HFFc6 (cell line): ENCODE data around the gene RBM10. TPM values are rescaled to one million over a fixed set of nuclear protein-coding genes. Genes with fewer than 3 reads are reported as not detected.

Experiments used
- DNase-seq: peaks from one replicate; pipeline ENCODE4 v3.0.0-alpha.2; 2018
- H3K27ac Mint-ChIP-seq: 2 replicates; pipeline ENCODE4 v1.8.0; 2020; ENCODE audit warnings: mild to moderate bottlenecking, mixed read lengths
- H3K27me3 Mint-ChIP-seq: 2 replicates; pipeline ENCODE4 v1.8.0; 2021; ENCODE audit warnings: mild to moderate bottlenecking, moderate library complexity, mixed read lengths; ENCODE audit not compliant: insufficient read depth
- H3K36me3 Mint-ChIP-seq: 2 replicates; pipeline ENCODE4 v1.8.0; 2021; ENCODE audit warnings: low read depth, mixed read lengths
- H3K4me1 Mint-ChIP-seq: 2 replicates; pipeline ENCODE4 v1.8.0; 2020; ENCODE audit warnings: low read depth, mixed read lengths
- H3K4me3 Mint-ChIP-seq: 2 replicates; pipeline ENCODE4 v1.8.0; 2020; ENCODE audit warnings: mild to moderate bottlenecking, moderate library complexity, mixed read lengths
- H3K9me3 Mint-ChIP-seq: 2 replicates; pipeline ENCODE4 v1.8.0; 2020; ENCODE audit warnings: mild to moderate bottlenecking, mixed read lengths
- total RNA-seq, 6 experiments: library from RNA; stranded (reverse); fragmentation: NEBNext Ultra II Directional; extraction: Animal tissue kit (Norgen Biotek cat#: 25700); gene quantifications; 2 replicates in 1 of 6; 3 replicates in 5 of 6; pipeline ENCODE4 v1.2.3, GENCODE V29; 2021
- TF ChIP-seq, protein P1 (sequence below): fragments of 200-600 bp; sonication (generic); IDR thresholded peaks from 2 replicates; pipeline ENCODE4 v1.5.0; 2021; ENCODE audit warnings: antibody characterized with exemption, mild to moderate bottlenecking

Gene RBM10
- total RNA-seq, 6 experiments from 2014 or later: 38.8 to 44.3 (median 41.7) TPM

DNA sequence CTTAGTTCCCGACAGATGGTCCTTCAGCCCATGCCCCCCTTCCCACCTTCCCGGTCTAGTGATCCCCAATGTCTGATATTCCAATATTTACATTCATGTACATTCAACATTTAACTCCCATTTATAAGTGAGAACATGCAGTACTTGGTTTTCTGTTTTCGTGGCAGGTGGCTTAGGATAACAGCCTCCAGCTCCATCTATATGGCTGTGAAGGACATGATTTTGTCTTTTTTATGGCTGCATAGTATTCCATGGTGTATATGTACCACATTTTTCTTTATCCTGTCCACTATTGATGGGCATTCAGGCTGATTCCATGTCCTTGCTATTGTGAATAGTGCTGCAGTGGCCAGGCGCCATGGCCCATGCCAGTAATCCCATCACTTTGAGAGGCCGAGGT, 13.8 kb downstream of the RBM10 start:
- H3K4me3 Mint-ChIP-seq: no peak overlapping the region
- H3K9me3 Mint-ChIP-seq: no peaks in the 10 kb centered on the region
- no peak overlapping the region for H3K27ac Mint-ChIP-seq
- H3K36me3 Mint-ChIP-seq: peaks cover 5% of the 10 kb centered on the region; the same call in 1 of the 2 replicates
- TF ChIP-seq, protein P1, sequence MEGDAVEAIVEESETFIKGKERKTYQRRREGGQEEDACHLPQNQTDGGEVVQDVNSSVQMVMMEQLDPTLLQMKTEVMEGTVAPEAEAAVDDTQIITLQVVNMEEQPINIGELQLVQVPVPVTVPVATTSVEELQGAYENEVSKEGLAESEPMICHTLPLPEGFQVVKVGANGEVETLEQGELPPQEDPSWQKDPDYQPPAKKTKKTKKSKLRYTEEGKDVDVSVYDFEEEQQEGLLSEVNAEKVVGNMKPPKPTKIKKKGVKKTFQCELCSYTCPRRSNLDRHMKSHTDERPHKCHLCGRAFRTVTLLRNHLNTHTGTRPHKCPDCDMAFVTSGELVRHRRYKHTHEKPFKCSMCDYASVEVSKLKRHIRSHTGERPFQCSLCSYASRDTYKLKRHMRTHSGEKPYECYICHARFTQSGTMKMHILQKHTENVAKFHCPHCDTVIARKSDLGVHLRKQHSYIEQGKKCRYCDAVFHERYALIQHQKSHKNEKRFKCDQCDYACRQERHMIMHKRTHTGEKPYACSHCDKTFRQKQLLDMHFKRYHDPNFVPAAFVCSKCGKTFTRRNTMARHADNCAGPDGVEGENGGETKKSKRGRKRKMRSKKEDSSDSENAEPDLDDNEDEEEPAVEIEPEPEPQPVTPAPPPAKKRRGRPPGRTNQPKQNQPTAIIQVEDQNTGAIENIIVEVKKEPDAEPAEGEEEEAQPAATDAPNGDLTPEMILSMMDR: no peak
- DNase-seq: no peak
- H3K4me1 Mint-ChIP-seq: no peaks in the 10 kb centered on the region; the same call in 1 of the 2 replicates
- no peaks in the 10 kb centered on the region for H3K27me3 Mint-ChIP-seq

DNA sequence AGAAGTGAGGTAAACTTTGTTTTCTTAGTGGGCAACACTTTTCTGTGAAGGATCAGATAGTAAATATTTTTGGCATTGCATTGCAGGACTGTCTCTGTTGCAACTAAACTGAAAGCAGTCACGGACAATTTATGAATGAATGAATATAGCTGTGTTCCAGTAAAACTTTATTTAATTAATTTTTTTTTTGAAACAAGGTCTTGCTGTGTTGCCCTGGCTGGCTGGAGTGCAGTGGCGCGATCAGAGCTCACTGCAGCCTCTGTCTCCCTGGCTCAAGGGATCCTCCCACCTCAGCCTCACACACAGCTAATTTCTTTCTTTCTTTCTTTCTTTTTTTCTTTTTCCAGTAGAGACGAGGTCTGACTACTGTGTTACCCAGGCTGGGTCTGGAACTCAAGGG, 15.8 kb downstream of the RBM10 start:
- DNase-seq: no peak
- Mint-ChIP-seq H3K4me1 (no peaks in the 10 kb centered on the region; the same call in 1 of the 2 replicates), H3K9me3 (no peaks in the 10 kb centered on the region), H3K4me3 (no peak overlapping the region), H3K27me3 (no peaks in the 10 kb centered on the region), H3K36me3 (peaks cover 5% of the 10 kb centered on the region; the same call in 1 of the 2 replicates), H3K27ac (no peak overlapping the region)
- TF ChIP-seq, protein P1: no peak

- Mint-ChIP-seq H3K27ac (no peak overlapping the region), H3K4me1 (no peaks in the 10 kb centered on the region; the same call in 1 of the 2 replicates), H3K9me3 (no peaks in the 10 kb centered on the region), H3K27me3 (peaks cover 1% of the 10 kb centered on the region; the same call in 1 of the 2 replicates), H3K36me3 (no peaks in the 10 kb centered on the region), H3K4me3 (no peak overlapping the region)
- TF ChIP-seq, protein P1: no peak
- DNase-seq: no peak
Measured at GRCh38 chrX:47162927-47163583, 18.0 kb downstream of the RBM10 start.

GRCh38 chrX:47164420-47164819, 19.4 kb downstream of the RBM10 start:
- Mint-ChIP-seq H3K9me3 (no peaks in the 10 kb centered on the region), H3K27me3 (peaks cover 1% of the 10 kb centered on the region; the same call in 1 of the 2 replicates), H3K36me3 (no peaks in the 10 kb centered on the region), H3K27ac (no peak overlapping the region), H3K4me1 (no peaks in the 10 kb centered on the region; the same call in 1 of the 2 replicates), H3K4me3 (no peak overlapping the region)
- DNase-seq: no peak
- TF ChIP-seq, protein P1: no peak

- Mint-ChIP-seq H3K9me3 (no peaks in the 10 kb centered on the region), H3K4me3 (no peak overlapping the region), H3K27ac (no peak overlapping the region), H3K4me1 (no peaks in the 10 kb centered on the region), H3K36me3 (no peaks in the 10 kb centered on the region), H3K27me3 (peaks cover 1% of the 10 kb centered on the region; the same call in 1 of the 2 replicates)
- TF ChIP-seq, protein P1: no peak
- DNase-seq: no peak
Measured at GRCh38 chrX:47166126-47166525, 21.1 kb downstream of the RBM10 start.
